Anterior cingulate cortex (tissue), 58 donors: ENCODE data around the gene TMPRSS13.
A peak's percentile ranks its signal among the peaks of the same experiment; 100 is the strongest.

Source experiments
- DNase-seq, 58 donors: peaks; one replicate each; lab custom pipeline; 2025; lab: John Stamatoyannopoulos, UW

TMPRSS13 gene

DNA sequence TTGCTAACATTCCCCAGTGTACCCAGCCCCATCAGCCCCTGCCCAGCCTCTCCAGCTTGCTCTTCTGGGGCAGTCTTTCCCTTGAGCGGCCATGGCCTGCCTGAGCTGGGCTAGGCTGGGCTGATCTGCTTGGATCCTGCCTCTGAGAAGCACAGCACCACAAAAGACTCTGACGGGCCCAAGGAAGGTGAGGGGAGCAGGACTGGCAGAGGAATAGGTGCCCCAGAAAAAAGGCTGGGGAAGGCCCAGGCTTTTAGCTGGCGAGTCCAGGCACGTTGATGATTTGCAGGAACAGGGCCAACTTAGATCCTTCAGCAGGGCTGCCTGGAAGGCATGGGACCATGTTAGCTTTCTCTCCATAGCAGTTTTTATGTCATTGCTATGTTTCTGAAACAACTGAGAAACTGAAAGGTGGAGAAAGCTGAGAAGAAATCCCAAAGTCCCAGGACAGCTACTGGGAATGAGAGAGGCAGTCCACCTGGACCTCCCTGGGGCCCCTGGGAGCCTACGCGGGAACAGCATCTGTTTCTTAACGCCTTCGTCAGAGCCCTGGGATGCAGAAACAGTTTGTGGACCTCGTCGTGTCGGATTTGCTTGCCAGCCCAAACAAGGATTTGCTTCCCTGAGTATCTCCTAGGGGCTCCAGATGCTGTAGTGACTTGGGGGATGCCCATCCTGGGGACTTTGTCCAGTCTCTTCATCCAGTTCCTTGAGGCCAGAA lies 28.3 kb downstream of the TMPRSS13 start:
- no peak for DNase-seq

DNA sequence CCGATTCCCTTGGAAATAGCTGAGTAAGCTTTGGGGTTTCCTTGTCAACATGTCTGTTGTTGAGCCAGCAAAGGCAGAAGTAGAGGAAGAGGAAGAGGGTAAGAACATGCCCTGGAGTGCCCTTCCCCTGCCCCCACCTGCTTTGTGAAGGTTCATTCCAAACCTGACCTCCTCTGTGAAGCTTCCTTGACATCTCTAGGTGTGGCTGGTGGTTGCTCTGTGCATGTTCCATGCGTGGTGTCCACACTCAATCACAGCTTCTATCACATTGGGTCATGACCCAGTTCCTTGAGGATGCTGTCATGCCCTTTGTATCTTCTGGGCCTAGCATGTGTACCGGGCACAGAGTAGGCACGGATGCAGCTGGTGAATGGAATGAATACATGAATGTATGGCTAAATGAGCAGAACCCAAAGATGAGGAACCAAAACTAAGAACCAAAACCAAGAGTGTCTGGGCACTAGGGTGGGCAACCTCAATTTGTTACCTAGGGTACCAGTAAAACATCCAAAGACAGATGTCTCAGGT lies 29.0 kb downstream of the TMPRSS13 start:
- DNase-seq: no peak

DNA sequence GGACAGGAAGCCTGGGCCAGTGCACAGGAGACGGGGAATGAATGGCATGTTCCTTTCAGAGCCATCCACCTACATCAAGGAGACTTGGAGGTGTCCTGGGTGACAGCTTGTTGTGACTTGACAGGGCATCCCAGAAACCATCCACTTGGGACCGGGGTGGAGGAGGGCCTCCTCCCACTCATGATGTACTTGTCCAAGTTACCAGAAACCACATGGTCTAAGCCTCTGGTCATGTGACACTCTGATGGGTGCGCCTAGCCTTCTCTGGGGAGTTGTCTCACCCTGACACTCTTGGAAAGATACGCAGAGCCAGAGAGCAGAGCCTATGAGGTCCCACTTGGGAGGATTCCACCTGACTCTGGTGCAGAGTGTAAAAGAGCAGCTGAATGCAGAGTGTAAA lies 31.1 kb downstream of the TMPRSS13 start:
- DNase-seq: no peak

DNA sequence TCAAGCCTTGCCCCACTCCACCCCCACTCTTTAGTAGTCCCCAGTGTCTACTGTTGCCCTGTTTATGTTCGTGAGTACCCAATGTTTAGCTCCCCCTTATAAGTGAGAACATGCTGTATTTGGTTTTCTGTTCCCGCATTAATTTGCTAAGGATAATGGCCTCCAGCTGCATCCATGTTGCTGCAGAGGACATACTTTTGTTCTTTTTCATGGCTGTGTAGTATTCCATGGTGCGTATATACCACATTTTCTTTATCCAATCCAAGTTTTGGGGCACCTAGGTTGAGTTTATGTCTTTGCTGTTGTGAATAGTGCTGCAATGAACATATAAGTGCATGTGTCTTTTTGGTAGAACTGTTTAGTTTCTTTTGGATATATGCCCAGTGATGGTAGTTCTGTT lies 36.6 kb downstream of the TMPRSS13 start:
- no peak for DNase-seq

DNA sequence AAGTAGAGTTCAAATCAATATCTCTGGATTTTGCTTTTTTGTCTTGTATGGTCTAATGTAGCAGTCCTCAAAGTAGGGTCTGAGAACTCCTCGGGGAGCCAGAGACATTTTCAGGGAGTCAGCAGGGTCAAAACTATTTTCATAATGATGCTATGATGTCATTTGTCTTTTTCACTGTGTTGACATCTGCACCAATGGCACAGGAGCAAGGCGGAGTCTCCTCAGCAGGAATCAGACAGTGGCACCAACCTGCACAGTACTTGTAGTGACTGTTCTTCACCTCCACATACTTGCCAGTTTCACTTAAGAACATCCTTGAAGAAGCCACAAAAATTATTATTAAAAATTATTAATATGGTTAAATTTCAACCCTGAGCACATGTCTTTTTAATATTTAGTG lies 37.8 kb downstream of the TMPRSS13 start:
- no peak for DNase-seq

DNA sequence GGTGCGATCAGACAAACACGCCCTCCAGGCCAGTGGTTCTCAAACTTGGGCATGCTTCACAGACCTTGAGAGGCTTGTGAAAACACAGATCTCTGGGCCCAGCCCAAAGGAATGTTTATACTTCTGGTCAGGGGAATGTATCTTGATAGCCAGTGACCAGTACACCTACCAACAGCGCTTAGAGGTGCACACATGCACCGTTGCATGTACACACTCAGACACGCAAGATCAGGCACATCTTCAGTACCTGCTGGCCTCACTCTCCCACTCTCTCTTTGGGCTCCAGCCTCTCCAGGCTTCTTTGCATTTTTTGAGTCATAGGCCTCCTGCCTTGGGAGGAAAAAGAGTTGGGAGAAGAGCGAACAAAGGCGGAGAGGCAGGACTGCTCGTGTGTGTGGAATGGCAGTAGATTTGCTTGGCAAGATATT lies 41.0 kb downstream of the TMPRSS13 start:
- peak in 1 of 58 donors; percentile 45 for DNase-seq

DNA sequence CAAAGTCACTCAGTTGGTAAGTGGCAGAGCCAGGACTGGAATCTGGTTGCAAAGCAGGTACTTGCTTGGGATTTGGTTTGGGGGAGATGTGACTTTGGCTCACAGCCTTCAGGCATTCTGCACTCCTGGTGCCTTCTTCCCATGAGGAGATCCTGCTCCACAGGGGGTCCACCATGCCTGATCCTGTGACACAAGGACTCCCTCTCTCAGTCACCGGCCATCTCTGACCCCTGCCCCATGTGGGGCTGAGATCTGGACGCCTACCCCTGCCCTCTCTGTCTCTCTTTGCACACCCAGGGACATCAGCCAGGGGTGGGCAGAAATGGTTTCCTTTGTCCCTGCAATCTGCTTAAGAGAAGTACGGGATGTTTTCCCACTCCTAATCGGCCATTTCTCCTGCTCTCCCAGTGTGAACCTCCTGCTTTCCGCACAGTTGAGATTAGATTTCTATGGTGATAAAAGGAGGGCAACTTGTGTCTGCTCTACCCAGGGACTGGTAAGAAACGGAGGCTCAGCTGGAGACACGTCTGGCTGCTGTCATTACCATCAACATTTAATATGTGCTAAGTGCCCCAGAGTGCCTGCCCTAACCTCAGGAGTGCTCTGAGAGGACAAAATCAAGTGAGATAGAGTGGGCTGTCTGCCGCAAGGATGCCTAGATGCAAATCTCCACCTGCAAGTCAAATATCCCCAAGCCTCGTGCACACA lies 41.6 kb downstream of the TMPRSS13 start:
- DNase-seq: no peak

DNA sequence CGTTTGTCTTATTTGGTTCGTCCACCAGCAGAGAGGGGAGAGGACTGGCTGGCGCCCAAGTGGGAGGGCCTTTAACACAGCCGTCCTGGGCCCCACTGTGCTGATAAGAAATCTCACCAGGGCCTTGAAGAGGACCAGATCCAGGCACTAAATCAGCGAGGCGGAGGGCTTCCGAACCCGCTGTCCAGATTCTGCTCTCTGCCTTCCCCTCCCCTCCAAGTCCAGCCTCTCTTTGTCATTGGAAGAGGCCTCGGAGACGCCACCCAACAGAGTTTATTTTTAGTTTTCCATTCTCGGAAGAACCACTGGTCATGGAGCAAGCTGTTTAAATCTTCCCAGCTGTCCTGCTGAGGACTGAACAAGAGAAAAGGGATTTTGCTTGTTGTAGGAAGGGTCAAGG lies 43.4 kb downstream of the TMPRSS13 start:
- DNase-seq: no peak

DNA sequence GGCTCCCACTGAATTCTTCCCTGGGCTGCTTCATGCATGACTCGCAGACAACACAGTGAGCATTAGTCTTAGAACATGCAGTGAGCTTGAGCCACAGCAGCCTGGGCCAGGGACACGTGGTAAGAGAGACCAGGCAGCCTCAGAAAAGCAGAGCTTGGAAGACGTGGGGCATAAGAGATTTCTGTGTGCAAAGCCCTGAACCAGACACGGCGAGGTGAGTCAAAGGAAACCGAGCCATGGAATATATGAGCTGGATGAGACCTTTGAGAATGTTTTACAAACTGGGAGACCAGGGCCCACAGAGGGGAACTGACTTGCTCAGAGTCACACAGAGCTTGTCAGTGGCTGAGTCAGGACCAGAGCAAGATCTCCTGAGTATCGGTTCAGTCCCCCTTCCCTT lies 44.2 kb downstream of the TMPRSS13 start:
- DNase-seq: no peak

DNA sequence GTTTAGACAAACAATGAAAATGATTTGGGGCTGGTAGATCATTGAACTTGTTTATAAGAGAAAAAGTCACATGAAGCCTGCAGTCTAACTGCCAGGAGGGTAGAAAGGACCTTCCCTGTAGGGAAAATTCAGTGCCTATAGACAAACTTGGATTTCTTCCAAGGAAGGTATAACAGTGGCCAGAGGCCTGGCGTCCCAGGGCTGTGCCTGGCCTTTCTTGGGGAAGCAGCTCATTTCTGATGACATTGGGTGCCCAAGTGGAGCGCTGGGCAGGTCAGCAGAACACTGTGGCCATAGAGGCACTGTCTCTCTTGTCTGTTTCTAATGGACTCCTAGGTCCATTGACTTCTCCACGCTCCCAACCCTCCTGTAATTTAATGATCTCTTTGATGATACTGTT lies 46.1 kb downstream of the TMPRSS13 start:
- no peak for DNase-seq

DNA sequence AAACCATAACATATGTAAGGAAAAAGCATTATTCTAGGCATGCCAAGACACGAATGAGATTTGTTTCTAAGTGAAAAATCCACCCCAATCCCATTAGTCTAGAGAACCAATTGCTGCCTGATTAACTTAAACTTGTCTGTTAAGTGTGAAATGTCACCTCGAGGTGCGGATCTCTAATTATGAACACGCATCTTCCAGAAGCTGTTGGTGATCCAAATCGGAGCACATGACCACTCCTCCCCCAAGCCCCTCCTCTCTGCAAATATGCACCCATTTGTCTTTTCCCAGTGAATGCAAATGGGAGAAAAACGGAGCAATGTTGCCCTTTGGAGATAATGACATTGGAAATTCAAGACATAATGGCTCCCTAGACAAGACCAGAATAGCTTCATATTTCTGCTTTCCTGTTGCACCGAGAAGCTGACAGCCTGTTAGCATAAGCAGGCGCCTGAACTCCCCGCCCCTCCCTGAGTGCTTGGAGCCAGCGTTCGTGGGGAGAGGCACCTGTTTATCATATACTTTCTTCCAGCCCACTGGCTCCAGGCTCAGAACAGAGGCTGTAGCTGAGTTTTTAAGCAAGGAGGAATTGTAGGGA lies 46.8 kb downstream of the TMPRSS13 start:
- DNase-seq: peak in 17 of 58 donors; percentile 30 to 63 (median 47)

DNA sequence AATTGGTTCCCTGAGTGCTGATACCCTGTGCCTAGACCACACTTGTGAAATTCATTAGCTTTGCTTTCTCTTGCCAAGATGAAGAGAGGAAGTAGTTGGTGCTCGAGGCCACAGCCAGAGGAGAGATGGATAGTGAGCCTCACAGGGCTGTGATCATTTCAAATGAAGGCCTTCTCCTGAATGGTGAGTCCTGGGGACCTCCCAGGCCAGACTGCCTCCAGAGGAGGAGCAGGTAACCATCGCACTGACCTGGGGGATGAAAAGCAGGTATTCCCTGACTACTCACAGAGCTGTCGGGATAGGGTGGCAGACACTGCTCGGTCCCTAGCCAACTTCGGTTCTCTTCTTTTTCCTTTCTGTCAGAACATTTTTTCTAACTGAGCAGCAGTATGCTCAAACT lies 48.0 kb downstream of the TMPRSS13 start:
- DNase-seq: no peak

DNA sequence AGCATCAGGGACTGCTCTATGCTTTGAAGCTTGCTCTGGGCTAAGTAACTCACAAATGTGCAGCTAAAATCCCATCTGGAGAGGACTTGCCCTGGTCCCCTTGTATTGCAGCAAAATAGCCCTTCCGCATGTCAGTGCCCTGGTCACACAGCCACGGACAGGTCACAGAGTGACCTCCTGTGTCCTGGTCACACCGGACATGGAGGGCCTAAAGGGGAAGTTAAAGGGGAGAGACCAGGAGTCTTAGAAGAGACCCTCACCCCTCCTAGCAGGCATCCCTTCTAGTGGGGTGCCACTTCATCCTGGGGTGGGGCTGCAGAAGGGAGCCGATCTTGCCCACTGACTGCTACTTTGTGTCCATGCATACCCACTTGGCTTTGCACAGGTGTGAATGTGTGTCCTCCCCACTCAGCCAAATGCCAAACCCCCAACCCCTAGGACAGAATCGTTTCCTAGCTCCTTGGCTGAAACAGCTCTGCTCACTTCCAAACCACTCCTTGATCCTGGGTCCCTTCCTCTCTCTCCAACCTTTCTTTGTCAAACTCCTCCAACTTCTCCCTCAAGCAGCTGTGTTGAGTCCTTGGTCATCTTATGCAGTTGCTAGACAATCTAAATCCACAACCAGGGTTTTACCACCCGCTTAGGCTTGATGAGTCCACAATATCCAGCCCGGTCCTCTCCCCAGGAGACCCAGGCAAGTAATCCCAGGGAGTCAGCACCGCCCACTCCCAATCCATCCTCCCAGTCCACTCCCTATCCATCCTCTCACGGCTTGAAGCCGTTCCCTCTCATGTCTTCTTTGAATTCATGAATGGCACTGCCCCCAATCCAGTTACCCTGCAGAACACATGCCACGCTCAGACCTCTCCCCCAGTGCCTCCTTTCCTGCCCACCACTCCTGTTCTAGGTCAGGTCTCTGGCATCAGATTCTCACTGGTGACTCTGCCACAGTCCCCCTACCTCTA lies 49.4 kb downstream of the TMPRSS13 start:
- no peak for DNase-seq

DNA sequence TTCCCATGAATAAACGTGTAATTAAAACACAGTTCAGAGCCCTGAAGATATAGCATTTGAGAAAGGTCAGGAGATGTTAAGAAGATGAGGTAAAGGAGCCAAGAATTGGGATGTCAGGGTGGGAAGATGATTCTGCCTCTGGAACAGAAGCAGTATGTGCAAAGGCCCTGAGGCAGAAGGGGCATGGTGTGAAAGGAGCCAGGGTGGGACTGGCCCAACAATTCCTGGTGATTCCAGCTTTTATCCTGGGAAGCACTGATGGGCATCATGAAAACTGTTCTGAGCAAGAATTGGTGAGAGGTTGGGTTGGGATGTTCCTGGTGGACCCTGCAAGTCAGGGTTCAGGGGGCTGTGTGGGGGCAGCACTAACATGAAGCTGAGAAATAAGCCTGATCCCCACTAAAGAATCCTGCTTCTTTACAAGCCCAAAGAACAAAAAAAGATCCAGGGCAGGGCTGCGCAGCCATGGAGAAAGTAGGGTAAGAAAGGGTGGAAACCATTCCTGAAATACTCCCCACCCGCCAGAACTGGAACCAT lies 50.2 kb downstream of the TMPRSS13 start:
- no peak for DNase-seq

DNA sequence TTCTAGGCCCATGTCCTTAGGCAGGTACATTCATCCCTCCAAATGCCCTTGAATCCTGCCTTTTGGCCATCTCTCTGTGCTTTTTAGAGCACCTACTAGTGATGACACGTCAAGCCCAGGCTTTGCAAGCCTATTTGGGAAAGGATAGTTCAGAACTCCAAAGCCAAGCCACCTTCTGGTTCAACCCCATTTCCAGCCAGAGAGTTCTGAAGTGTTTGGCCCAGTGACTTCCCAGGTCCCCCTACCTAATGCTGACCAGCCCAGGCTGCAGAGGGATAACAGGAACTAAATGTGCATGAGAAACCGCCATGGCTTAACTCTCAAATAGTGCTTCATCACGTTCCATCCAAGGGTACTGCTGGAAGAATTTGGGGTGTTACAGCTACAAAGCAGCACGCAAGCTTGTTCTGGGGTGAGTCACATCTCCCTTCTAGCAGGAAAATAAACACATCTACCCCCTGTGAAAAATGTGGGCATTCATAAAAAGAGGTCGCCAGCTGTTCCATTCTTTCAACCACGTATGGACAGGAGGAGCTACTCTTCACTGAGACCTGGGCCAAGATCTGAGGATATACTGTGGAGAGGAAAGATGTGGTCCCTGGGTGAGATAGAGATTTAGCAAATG lies 50.8 kb downstream of the TMPRSS13 start:
- DNase-seq: no peak

DNA sequence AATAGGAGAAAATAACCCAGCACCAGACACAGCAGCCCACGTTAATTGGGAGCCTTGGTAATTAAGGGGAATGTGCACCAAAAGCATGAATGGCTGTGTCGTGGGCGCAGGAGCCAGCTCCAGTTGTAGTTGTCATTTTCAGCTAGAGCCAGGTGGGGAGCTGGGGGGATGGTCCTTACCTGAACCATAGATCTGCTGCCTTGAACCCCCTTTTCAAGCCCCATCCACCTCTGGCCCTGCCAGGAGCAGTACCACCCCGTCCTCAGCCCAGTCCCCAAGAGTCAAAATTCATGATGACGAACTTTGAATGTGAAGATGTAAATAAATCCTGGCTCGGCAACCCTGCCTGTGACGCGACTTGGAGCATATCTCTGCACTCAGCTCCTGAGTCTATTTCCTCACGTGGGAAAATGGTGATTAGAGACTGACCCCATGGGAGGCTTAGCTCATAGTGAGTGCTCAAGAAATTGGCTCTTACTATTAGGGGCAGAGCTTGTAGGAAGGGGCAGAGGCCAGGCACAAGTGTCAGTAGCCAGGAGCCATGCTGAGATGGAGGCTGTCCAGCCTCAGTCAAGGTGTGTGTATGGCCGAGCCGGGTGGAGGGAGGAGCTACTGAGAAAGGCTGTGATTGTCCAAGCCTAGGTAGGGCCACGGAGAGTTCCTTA lies 52.0 kb downstream of the TMPRSS13 start:
- no peak for DNase-seq

DNA sequence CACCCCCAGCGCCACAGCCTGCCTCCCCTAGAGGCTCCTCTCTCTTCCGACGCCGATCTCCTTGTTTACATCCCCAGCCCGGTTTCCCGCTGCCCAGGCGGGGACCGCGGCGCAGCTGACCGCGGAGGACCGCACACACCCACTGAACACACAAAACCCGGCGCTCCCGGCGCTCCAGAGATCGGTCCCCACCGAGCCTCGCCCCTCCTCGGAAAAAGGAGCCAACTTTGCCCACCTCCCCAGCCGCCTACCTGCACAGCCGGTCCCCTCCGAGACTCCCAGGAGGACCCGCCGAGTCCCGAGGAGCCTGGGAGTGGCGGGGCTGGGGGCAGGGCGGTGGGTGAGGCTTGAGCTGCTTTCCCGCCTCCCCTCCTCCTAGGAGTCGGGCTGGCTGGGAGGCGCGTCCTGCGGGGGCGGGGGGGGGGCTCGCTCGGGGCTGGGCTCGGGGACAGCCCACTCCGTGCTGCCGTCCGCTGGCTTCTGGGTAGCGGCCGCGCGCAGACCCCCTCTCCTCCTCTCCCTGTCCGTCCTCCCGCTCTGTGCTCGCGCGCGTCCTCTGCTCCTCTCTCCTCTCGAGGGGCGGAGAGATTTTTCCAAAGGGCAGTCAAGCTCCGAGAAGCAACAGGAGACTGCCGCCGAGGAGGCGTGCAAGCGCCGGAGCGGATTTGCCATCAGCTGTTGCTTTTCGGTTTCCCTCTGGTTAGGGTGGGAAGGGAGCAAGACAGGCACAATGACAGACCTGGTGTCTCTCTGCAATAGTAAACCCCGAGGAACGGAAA lies 52.7 kb downstream of the TMPRSS13 start, which contains the start of gene FXYD6:
FXYD6 (minus strand) TSS at position 318 of the 779 bp plus-strand sequence. CDS start 33,882 bp downstream, outside the sequence.
- peak in 48 of 58 donors; percentile 24 to 88 (median 60) for DNase-seq

DNA sequence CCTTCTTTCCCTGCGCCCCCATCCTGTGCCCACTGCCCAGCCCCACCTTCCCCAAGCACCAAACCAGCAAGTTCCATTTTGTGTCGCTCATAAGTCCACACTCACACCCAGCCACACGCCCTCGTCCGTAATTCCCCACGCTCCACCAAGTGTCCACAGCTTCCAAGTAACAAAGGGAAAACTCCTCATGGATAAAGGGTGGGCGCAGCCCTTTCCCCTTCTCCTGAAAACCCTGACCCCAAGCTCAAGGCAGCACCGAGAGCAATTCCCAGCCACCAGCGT lies 53.2 kb downstream of the TMPRSS13 start:
- no peak for DNase-seq
